Measurements from ENCODE around the gene OAS1.

Gene OAS1

GRCh38 chr12:112906712-112907414 lies at the start of gene OAS1:
Gene OAS1, plus strand, starts transcription at chr12:112906962. Its CDS starts 78 bp downstream, at chr12:112907040.
- no peaks in the 10 kb centered on the region for H3K36me3 ChIP-seq (ENCODE audit: control insufficient read depth, insufficient read depth, low read length)
- peak within 1 kb of the TSS; percentile 54 for H3K9ac ChIP-seq (ENCODE audit: low read length)
- no peaks in the 10 kb centered on the region for H3K27me3 ChIP-seq (ENCODE audit: control insufficient read depth, insufficient read depth, low read length)
- H3K4me3 ChIP-seq (ENCODE audit: low read length) = peak within 1 kb of the TSS; percentile 31
- H3K9me3 ChIP-seq (ENCODE audit: control insufficient read depth, low read length) = no peaks in the 10 kb centered on the region
- H3K4me1 ChIP-seq (ENCODE audit: control insufficient read depth, insufficient read depth, low read length) = peaks cover 47% of the 10 kb centered on the region

DNA sequence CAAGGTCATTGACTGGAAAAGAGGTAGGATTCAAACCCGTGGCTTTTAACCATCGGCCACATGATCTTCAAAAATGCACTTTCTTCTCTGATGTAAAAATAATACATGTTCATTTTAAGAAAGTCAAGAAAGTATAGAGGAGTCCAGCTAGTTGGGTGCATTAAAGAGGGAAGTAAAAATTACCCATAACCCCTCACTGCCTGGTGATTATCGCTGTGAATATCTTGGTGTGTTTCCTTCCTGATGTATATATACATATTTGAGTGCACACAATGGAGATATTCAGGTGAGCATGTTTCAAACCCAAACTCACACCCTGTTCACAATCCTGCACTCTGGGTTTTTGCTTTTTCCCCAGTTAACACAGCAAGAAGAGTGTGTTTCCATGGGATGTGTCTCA lies 47.5 kb upstream of the OAS1 start:
- H3K4me3 ChIP-seq (ENCODE audit: low read length) = no peak overlapping the region
- H3K9ac ChIP-seq (ENCODE audit: low read length) = no peak overlapping the region
- no peaks in the 10 kb centered on the region for H3K4me1 ChIP-seq (ENCODE audit: control insufficient read depth, insufficient read depth, low read length)
- H3K36me3 ChIP-seq (ENCODE audit: control insufficient read depth, insufficient read depth, low read length) = no peaks in the 10 kb centered on the region
- H3K9me3 ChIP-seq (ENCODE audit: control insufficient read depth, low read length) = no peaks in the 10 kb centered on the region
- H3K27me3 ChIP-seq (ENCODE audit: control insufficient read depth, insufficient read depth, low read length) = peaks cover 5% of the 10 kb centered on the region

DNA sequence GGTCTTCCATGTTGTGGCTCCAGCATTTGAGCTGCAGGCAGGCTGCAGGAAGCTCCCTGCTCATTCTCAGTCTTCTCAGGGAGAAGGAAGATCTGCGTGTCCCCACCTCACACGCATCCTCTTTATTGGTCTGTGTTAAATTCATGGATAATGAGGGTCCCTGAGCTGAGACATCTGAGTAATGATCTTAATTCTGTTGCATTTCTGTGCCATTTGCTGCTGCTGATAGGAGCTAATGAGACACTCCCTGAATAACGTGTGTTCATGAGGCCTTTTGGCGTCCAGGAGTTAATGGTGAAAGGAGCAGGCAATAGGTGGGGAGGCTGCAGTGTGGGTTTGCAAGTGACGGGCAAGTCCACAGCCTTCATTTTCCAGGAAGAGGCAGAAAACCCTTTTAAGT lies 46.6 kb upstream of the OAS1 start:
- Histone ChIP-seq H3K36me3 (ENCODE audit: control insufficient read depth, insufficient read depth, low read length) (no peaks in the 10 kb centered on the region), H3K9ac (ENCODE audit: low read length) (no peak overlapping the region), H3K4me1 (ENCODE audit: control insufficient read depth, insufficient read depth, low read length) (no peaks in the 10 kb centered on the region), H3K27me3 (ENCODE audit: control insufficient read depth, insufficient read depth, low read length) (peaks cover 5% of the 10 kb centered on the region), H3K4me3 (ENCODE audit: low read length) (no peak overlapping the region), H3K9me3 (ENCODE audit: control insufficient read depth, low read length) (no peaks in the 10 kb centered on the region)

GRCh38 chr12:112861284-112861683 lies 45.5 kb upstream of the OAS1 start:
- Histone ChIP-seq H3K9me3 (ENCODE audit: control insufficient read depth, low read length) (no peaks in the 10 kb centered on the region), H3K4me3 (ENCODE audit: low read length) (no peak overlapping the region), H3K36me3 (ENCODE audit: control insufficient read depth, insufficient read depth, low read length) (no peaks in the 10 kb centered on the region), H3K4me1 (ENCODE audit: control insufficient read depth, insufficient read depth, low read length) (no peaks in the 10 kb centered on the region), H3K9ac (ENCODE audit: low read length) (no peak overlapping the region), H3K27me3 (ENCODE audit: control insufficient read depth, insufficient read depth, low read length) (peaks cover 5% of the 10 kb centered on the region)

GRCh38 chr12:112862636-112863290 lies 44.0 kb upstream of the OAS1 start:
- Histone ChIP-seq H3K4me3 (ENCODE audit: low read length) (no peak overlapping the region), H3K9ac (ENCODE audit: low read length) (no peak overlapping the region), H3K27me3 (ENCODE audit: control insufficient read depth, insufficient read depth, low read length) (peaks cover 5% of the 10 kb centered on the region)

GRCh38 chr12:112868459-112869041 lies 38.2 kb upstream of the OAS1 start:
- H3K9me3 ChIP-seq (ENCODE audit: control insufficient read depth, low read length) = no peaks in the 10 kb centered on the region
- peaks cover 3% of the 10 kb centered on the region for H3K27me3 ChIP-seq (ENCODE audit: control insufficient read depth, insufficient read depth, low read length)
- no peaks in the 10 kb centered on the region for H3K36me3 ChIP-seq (ENCODE audit: control insufficient read depth, insufficient read depth, low read length)
- no peak overlapping the region for H3K9ac ChIP-seq (ENCODE audit: low read length)
- no peaks in the 10 kb centered on the region for H3K4me1 ChIP-seq (ENCODE audit: control insufficient read depth, insufficient read depth, low read length)
- H3K4me3 ChIP-seq (ENCODE audit: low read length) = no peak overlapping the region

More at GRCh38 chr12:112862636-112863290, 44.0 kb upstream of the OAS1 start:
- H3K36me3 ChIP-seq (ENCODE audit: control insufficient read depth, insufficient read depth, low read length) = no peaks in the 10 kb centered on the region
- no peaks in the 10 kb centered on the region for H3K9me3 ChIP-seq (ENCODE audit: control insufficient read depth, low read length)
- H3K4me1 ChIP-seq (ENCODE audit: control insufficient read depth, insufficient read depth, low read length) = no peaks in the 10 kb centered on the region

- Histone ChIP-seq H3K4me1 (ENCODE audit: control insufficient read depth, insufficient read depth, low read length) (no peaks in the 10 kb centered on the region), H3K4me3 (ENCODE audit: low read length) (no peak overlapping the region), H3K9me3 (ENCODE audit: control insufficient read depth, low read length) (no peaks in the 10 kb centered on the region), H3K27me3 (ENCODE audit: control insufficient read depth, insufficient read depth, low read length) (peaks cover 3% of the 10 kb centered on the region), H3K9ac (ENCODE audit: low read length) (no peak overlapping the region), H3K36me3 (ENCODE audit: control insufficient read depth, insufficient read depth, low read length) (no peaks in the 10 kb centered on the region)
These were observed 37.7 kb upstream of the OAS1 start for GRCh38 chr12:112869091-112869490.

GRCh38 chr12:112869778-112870177 lies 37.0 kb upstream of the OAS1 start:
- H3K4me1 ChIP-seq (ENCODE audit: control insufficient read depth, insufficient read depth, low read length) = no peaks in the 10 kb centered on the region
- H3K9ac ChIP-seq (ENCODE audit: low read length) = no peak overlapping the region
- no peak overlapping the region for H3K4me3 ChIP-seq (ENCODE audit: low read length)
- no peaks in the 10 kb centered on the region for H3K36me3 ChIP-seq (ENCODE audit: control insufficient read depth, insufficient read depth, low read length)
- no peaks in the 10 kb centered on the region for H3K9me3 ChIP-seq (ENCODE audit: control insufficient read depth, low read length)
- H3K27me3 ChIP-seq (ENCODE audit: control insufficient read depth, insufficient read depth, low read length) = peaks cover 3% of the 10 kb centered on the region

DNA sequence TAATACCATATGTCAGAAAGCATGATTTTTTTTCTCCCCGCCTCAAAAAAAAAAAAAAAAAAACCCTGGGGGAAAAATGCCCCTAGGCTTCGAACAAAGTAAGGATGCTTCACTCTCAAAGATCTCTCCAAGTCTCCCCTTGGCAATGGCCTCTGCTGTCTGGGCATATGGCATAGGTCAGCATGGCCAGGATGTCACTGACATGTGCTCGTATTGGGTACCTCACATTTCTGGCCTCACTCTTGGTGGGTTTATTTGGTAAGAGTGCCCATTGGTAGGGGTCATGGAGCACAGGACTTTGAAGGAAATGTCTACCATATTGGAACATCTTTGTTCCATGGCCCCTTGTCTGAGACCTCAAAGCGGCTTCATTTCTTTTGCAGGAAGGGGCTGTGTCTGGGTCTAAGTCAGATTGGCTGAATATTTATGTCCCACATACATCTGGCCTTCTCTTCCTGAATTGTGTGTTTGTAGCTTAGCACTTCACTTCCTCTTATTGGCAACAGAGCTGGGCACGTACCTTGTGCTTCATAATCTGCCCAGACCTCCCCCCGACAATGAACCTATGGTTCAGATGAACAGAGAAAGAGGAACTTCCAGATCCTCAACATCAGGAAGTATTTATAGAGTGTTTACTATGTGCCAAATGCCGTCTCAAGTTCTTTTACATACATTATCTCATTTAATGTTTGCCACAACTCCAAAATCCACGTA lies 36.3 kb upstream of the OAS1 start:
- Histone ChIP-seq H3K9me3 (ENCODE audit: control insufficient read depth, low read length) (no peaks in the 10 kb centered on the region), H3K36me3 (ENCODE audit: control insufficient read depth, insufficient read depth, low read length) (no peaks in the 10 kb centered on the region), H3K4me1 (ENCODE audit: control insufficient read depth, insufficient read depth, low read length) (no peaks in the 10 kb centered on the region), H3K4me3 (ENCODE audit: low read length) (no peak overlapping the region), H3K27me3 (ENCODE audit: control insufficient read depth, insufficient read depth, low read length) (peaks cover 3% of the 10 kb centered on the region), H3K9ac (ENCODE audit: low read length) (no peak overlapping the region)

DNA sequence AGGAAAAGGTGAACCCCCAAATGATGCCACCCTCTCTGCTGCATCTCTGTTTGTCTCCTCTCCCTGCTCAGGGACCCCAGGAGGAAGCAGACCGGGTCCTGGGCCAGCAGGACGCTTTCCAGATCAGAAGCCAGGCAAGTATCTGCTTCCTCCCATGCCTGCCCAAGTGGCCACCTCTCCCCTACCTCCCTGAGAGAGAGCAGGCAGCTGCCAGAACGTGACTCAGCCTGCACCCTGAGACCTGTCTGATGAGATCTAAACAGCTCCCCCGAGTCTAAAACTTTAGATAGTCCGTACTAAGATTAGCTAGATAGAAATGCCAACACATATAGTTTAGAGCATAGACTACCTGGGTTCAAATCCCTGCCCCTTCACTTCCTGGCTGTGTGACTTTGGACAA lies 31.2 kb upstream of the OAS1 start:
- H3K4me3 ChIP-seq (ENCODE audit: low read length) = no peak overlapping the region
- no peaks in the 10 kb centered on the region for H3K4me1 ChIP-seq (ENCODE audit: control insufficient read depth, insufficient read depth, low read length)
- no peaks in the 10 kb centered on the region for H3K36me3 ChIP-seq (ENCODE audit: control insufficient read depth, insufficient read depth, low read length)
- H3K9ac ChIP-seq (ENCODE audit: low read length) = no peak overlapping the region
- H3K27me3 ChIP-seq (ENCODE audit: control insufficient read depth, insufficient read depth, low read length) = peaks cover 3% of the 10 kb centered on the region
- no peaks in the 10 kb centered on the region for H3K9me3 ChIP-seq (ENCODE audit: control insufficient read depth, low read length)

DNA sequence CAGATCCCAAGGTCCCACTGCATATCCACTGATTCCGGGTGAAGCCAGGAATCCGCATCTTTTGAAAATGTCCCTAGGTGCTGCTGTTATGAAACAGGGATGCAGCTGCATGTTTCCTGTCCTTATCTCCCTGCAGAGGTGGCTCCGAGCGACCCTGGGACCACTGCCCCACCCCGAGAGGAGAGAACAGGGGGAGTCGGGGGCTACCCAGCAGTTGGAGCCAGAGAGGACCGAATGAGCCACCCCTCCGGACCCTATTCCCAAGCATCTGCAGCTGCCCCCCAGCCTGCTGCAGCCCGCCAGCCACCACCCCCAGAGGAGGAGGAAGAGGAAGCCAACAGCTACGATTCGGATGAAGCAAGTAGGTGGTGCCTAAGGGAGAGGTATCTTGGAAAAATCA lies 30.3 kb upstream of the OAS1 start:
- Histone ChIP-seq H3K36me3 (ENCODE audit: control insufficient read depth, insufficient read depth, low read length) (no peaks in the 10 kb centered on the region), H3K4me1 (ENCODE audit: control insufficient read depth, insufficient read depth, low read length) (no peaks in the 10 kb centered on the region), H3K9ac (ENCODE audit: low read length) (no peak overlapping the region), H3K27me3 (ENCODE audit: control insufficient read depth, insufficient read depth, low read length) (peaks cover 3% of the 10 kb centered on the region), H3K4me3 (ENCODE audit: low read length) (no peak overlapping the region), H3K9me3 (ENCODE audit: control insufficient read depth, low read length) (no peaks in the 10 kb centered on the region)

DNA sequence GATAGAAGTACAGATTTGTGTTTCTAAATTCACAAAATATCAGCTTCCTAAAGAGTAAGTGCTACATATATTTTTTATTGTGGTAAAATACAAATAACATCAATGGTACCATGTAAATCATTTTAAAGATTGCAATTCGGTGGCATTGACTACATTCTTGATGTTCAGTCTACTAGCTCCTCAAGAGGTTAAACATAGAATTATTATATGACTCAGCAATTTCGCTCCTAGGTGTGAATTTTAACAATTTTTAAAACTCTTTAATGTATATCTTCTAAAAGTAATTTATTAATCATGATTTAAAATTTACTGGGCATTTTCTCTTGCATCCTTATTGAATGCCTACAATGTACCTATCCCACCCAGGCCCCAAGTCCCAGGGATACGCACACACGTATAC lies 29.8 kb upstream of the OAS1 start:
- H3K9ac ChIP-seq (ENCODE audit: low read length) = no peak overlapping the region
- no peaks in the 10 kb centered on the region for H3K4me1 ChIP-seq (ENCODE audit: control insufficient read depth, insufficient read depth, low read length)
- peaks cover 3% of the 10 kb centered on the region for H3K27me3 ChIP-seq (ENCODE audit: control insufficient read depth, insufficient read depth, low read length)
- H3K36me3 ChIP-seq (ENCODE audit: control insufficient read depth, insufficient read depth, low read length) = no peaks in the 10 kb centered on the region
- no peak overlapping the region for H3K4me3 ChIP-seq (ENCODE audit: low read length)
- H3K9me3 ChIP-seq (ENCODE audit: control insufficient read depth, low read length) = no peaks in the 10 kb centered on the region
